Endothelial cell of umbilical vein (primary cell): Measurements from ENCODE around the gene PRKAG1. TPM values are rescaled to one million over a fixed set of nuclear protein-coding genes. Genes with fewer than 3 reads are reported as not detected.

Experiments used
- BruUV-seq: library from RNA; stranded (reverse); fragments of 400-500 nt; replicated peaks from 2 replicates; lab custom pipeline; 2021; lab: Mats Ljungman, UMichigan
- CTCF ChIA-PET: fragments of 300-600, 350-600 bp; sonication (Branson Sonifier 250); formaldehyde crosslinking; loops from one replicate; lab custom pipeline; 2021; ENCODE audit warnings: antibody characterized with exemption, inconsistent platforms; lab: Charles Lee
- POLR2A ChIA-PET: fragments of 300-600, 350-600 bp; sonication (Branson Sonifier 250); formaldehyde crosslinking; loops from one replicate; lab custom pipeline; 2021; ENCODE audit warnings: antibody characterized with exemption, inconsistent platforms; lab: Charles Lee
- DNase-seq: peaks from one replicate; pipeline ENCODE4 v3.0.0-alpha.2; 2011; ENCODE audit warnings: low read depth, low spot score
- FAIRE-seq: peaks from 2 replicates; lab custom pipeline; 2011; peaks lifted over from hg19 to GRCh38; lab: Jason Lieb, UNC
- H2AFZ ChIP-seq: 2 replicates; pipeline ENCODE4 v1.6.0; 2012; ENCODE audit warnings: low read depth, low read length, control low read depth, inconsistent platforms
- H3K27ac ChIP-seq: 2 replicates; pipeline ENCODE4 v1.5.1; 2011; ENCODE audit warnings: low read depth, mild to moderate bottlenecking, control low read depth, low read length, moderate library complexity; ENCODE audit not compliant: insufficient read depth
- H3K27me3 ChIP-seq, 2 experiments: 2 replicates each; pipeline versions ENCODE4 v1.6.0 to v1.6.1; 2011; ENCODE audit warnings: low read length in 2 of 2, mixed read lengths in 1 of 2; ENCODE audit not compliant: control insufficient read depth in 2 of 2, insufficient read depth in 2 of 2
- H3K36me3 ChIP-seq, 2 experiments: 2 replicates in 1 of 2; 3 replicates in 1 of 2; pipeline ENCODE4 v1.5.1; 2011; ENCODE audit warnings: low read length in 2 of 2, mild to moderate bottlenecking in 1 of 2, moderate library complexity in 1 of 2; ENCODE audit not compliant: control insufficient read depth in 2 of 2, insufficient read depth in 2 of 2; ENCODE audit errors: extremely low read depth in 1 of 2
- H3K4me1 ChIP-seq: 3 replicates; pipeline ENCODE4 v1.5.1; 2011; ENCODE audit warnings: mild to moderate bottlenecking, low read length; ENCODE audit not compliant: control insufficient read depth, insufficient read depth; ENCODE audit errors: extremely low read depth
- H3K4me2 ChIP-seq: 2 replicates; pipeline ENCODE4 v1.6.1; 2011; ENCODE audit warnings: low read length, control low read depth, mixed read lengths; ENCODE audit not compliant: insufficient read depth
- H3K4me3 ChIP-seq, 3 experiments: fragments of 200-600 bp in 1 of 3; sonication (generic), shearing (Covaris generic) in 1 of 3; replicated peaks in 1 of 3; 2 replicates each; pipeline ENCODE4 v1.5.1; 2011 to 2016; ENCODE audit warnings: control low read depth in 3 of 3, low read length in 3 of 3, mild to moderate bottlenecking in 2 of 3, inconsistent platforms in 1 of 3, low read depth in 1 of 3, moderate library complexity in 1 of 3; ENCODE audit not compliant: insufficient read depth in 1 of 3
- H3K79me2 ChIP-seq: 2 replicates; pipeline ENCODE4 v1.6.0; 2012; ENCODE audit warnings: low read length, inconsistent platforms; ENCODE audit not compliant: control insufficient read depth, insufficient read depth
- H3K9ac ChIP-seq: replicated peaks from 2 replicates; pipeline ENCODE3; 2011; ENCODE audit warnings: low read length, control low read depth; ENCODE audit not compliant: insufficient read depth; ENCODE audit errors: extremely low read depth
- H3K9me1 ChIP-seq: replicated peaks from 3 replicates; pipeline ENCODE4 v1.6.0; 2011; ENCODE audit warnings: mild to moderate bottlenecking, low read length; ENCODE audit not compliant: control insufficient read depth, insufficient read depth; ENCODE audit errors: extremely low read depth
- H3K9me3 ChIP-seq: replicated peaks from 2 replicates; pipeline ENCODE4 v1.5.1; 2012; ENCODE audit warnings: low read length, inconsistent platforms; ENCODE audit not compliant: control insufficient read depth, insufficient read depth
- H4K20me1 ChIP-seq: replicated peaks from 2 replicates; pipeline ENCODE3; 2011; ENCODE audit warnings: mild to moderate bottlenecking, low read length; ENCODE audit not compliant: control insufficient read depth, insufficient read depth; ENCODE audit errors: extremely low read depth
- EZH2 ChIP-seq: IDR thresholded peaks from 2 replicates; pipeline ENCODE4 v1.6.1; 2012; ENCODE audit warnings: borderline replicate concordance, low read depth, mild to moderate bottlenecking, moderate library complexity, low read length, inconsistent platforms; ENCODE audit not compliant: severe bottlenecking
- FOS ChIP-seq: IDR thresholded peaks from 2 replicates; pipeline ENCODE4 v1.6.1; 2011; ENCODE audit warnings: mild to moderate bottlenecking, low read length, moderate library complexity, borderline replicate concordance; ENCODE audit not compliant: insufficient read depth
- GATA2 ChIP-seq: IDR thresholded peaks from 2 replicates; pipeline ENCODE4 v1.7.0; 2011; ENCODE audit warnings: low read depth, mild to moderate bottlenecking, moderate library complexity, mixed read lengths, low read length; ENCODE audit not compliant: insufficient read length, insufficient read depth
- JUN ChIP-seq: IDR thresholded peaks from 2 replicates; pipeline ENCODE4 v1.6.1; 2011; ENCODE audit warnings: borderline replicate concordance, low read depth; ENCODE audit not compliant: insufficient read length, insufficient read depth
- POLR2A ChIP-seq: IDR thresholded peaks from 2 replicates; pipeline ENCODE4 v1.6.1; 2012; ENCODE audit warnings: low read depth, mild to moderate bottlenecking, control low read depth, low read length
- POLR2AphosphoS5 ChIP-seq: IDR thresholded peaks from 2 replicates; pipeline ENCODE4 v1.6.1; 2012; ENCODE audit warnings: low read depth, mild to moderate bottlenecking, control low read depth, low read length, moderate library complexity; ENCODE audit not compliant: insufficient read depth
- dilution Hi-C: fragments of 300-500 bp; cut with MboI; formaldehyde crosslinking; loops from one replicate; pipeline ENCODE4 v1.15.0; 2019; ENCODE audit warnings: low sequenced_read_pairs; ENCODE audit not compliant: extremely low pct_ligation_motif_present
- intact Hi-C: fragments of 100-400 bp; cut with micrococcal nuclease; formaldehyde crosslinking; loops from one replicate; pipeline ENCODE4 v1.10.0; 2022
- polyA plus RNA-seq, 4 experiments: library from polyadenylated mRNA; depleted of rRNA in 3 of 4; stranded (reverse) in 3 of 4; unstranded in 1 of 4; fragments of >200 nt; gene quantifications; 2 replicates each; pipeline versions ENCODE4 v1.2.1 to v1.2.3, GENCODE V29; 2011 to 2012; ENCODE audit warnings: missing spikeins in 1 of 4
- total RNA-seq: library from RNA; stranded (reverse); gene quantifications from 2 replicates; pipeline ENCODE4 v1.2.3, GENCODE V29; 2021
- TF ChIP-seq, protein P1 (sequence below), 2 donors: IDR thresholded peaks; 1 replicate in 1 of 2; 2 replicates in 1 of 2; pipeline ENCODE4 v1.5.1; 2011; ENCODE audit warnings: low read length in 2 of 2, mild to moderate bottlenecking in 2 of 2, moderate library complexity in 2 of 2, control low read depth in 1 of 2, inconsistent platforms in 1 of 2, low read depth in 1 of 2; ENCODE audit not compliant: insufficient read depth in 1 of 2; ENCODE audit errors: extremely low read depth in 1 of 2
- TF ChIP-seq, protein P2 (sequence below): IDR thresholded peaks from 2 replicates; pipeline ENCODE4 v1.6.1; 2011; ENCODE audit not compliant: insufficient read depth, insufficient read length

The PRKAG1 gene
- total and polyA plus RNA-seq, 2 donors (not counting 3 experiments of a cell fraction or from before 2014, with no cell fraction given): 52.1 to 54.9 TPM

DNA sequence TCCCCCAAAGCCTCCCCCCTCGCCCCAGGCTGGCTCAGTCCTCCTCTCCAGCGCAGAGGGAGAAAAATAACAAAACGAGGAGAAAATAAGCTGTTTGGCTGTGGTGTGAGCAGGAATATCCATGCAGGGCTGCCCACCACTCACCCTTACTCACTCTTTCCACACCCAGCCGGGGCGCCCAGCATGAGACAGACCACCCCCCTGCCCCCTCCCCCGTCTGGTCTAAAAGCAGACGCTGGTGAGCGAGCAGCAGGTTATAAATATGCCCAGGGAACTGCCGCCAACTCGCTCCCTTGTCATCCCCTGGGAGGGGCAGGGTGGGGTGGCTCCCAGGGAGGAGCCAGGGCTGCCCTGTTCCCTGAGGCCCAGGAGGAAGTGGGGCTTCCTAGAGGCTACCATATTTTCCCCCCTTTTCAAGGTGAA, 33.1 kb downstream of the PRKAG1 start:
- ChIA-PET CTCF (interaction anchor here (0.8 to 11.2 kb wide), 6 partner anchors 9 to 132 kb away, joined by 3 to 175 read pairs (median 4); partner anchors contain the start of gene DDN), POLR2A (no interaction called here)
- intact Hi-C loops: loop anchor here (5.0 kb wide), 1 partner anchor 63 kb away; no protein-coding TSS in a partner anchor
- H3K36me3 ChIP-seq: no peaks in the 10 kb centered on the region
- no peaks in the 10 kb centered on the region for H3K9me3 ChIP-seq
- no peak overlapping the region for H3K4me2 ChIP-seq
- H3K27me3 ChIP-seq: peaks cover 73 to 77% of the 10 kb centered on the region in 2 experiments
- peaks cover 6% of the 10 kb centered on the region for H3K4me1 ChIP-seq
- no TSS peak for BruUV-seq
- DNase-seq: no peak
- no peak overlapping the region for H3K4me3 ChIP-seq
- no peak overlapping the region for H2AFZ ChIP-seq
- H3K27ac ChIP-seq: no peak overlapping the region
- no peaks in the 10 kb centered on the region for H3K79me2 ChIP-seq
- no peak overlapping the region for H3K9ac ChIP-seq
- H4K20me1 ChIP-seq: no peaks in the 10 kb centered on the region
- H3K9me1 ChIP-seq: no peaks in the 10 kb centered on the region
- dilution Hi-C loops: no loop called here
- FAIRE-seq: no peak
- TF ChIP-seq FOS (no peak), POLR2AphosphoS5 (no peak), EZH2 (peak; percentile 51), GATA2 (no peak), JUN (no peak), POLR2A (no peak)
- TF ChIP-seq, protein P1, sequence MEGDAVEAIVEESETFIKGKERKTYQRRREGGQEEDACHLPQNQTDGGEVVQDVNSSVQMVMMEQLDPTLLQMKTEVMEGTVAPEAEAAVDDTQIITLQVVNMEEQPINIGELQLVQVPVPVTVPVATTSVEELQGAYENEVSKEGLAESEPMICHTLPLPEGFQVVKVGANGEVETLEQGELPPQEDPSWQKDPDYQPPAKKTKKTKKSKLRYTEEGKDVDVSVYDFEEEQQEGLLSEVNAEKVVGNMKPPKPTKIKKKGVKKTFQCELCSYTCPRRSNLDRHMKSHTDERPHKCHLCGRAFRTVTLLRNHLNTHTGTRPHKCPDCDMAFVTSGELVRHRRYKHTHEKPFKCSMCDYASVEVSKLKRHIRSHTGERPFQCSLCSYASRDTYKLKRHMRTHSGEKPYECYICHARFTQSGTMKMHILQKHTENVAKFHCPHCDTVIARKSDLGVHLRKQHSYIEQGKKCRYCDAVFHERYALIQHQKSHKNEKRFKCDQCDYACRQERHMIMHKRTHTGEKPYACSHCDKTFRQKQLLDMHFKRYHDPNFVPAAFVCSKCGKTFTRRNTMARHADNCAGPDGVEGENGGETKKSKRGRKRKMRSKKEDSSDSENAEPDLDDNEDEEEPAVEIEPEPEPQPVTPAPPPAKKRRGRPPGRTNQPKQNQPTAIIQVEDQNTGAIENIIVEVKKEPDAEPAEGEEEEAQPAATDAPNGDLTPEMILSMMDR (IDR thresholded peaks at IDR 0.05; ENCODE audit: extremely low read depth in 1 of 2, insufficient read depth in 1 of 2, low read depth in 1 of 2, low read length in 2 of 2): no peak
- TF ChIP-seq, protein P2, sequence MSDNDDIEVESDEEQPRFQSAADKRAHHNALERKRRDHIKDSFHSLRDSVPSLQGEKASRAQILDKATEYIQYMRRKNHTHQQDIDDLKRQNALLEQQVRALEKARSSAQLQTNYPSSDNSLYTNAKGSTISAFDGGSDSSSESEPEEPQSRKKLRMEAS: no peak
